HG03039 (cell line): ENCODE results near the gene EVI5.
A peak's percentile ranks its signal among the peaks of the same experiment; 100 is the strongest.

Experiments used
- ATAC-seq: cut with Tn5 transposase; IDR thresholded peaks from one replicate; pipeline ENCODE4 v1.9.1; 2021; ENCODE audit warnings: mild to moderate bottlenecking, moderate library complexity; ENCODE audit not compliant: unreplicated experiment

The EVI5 gene

DNA sequence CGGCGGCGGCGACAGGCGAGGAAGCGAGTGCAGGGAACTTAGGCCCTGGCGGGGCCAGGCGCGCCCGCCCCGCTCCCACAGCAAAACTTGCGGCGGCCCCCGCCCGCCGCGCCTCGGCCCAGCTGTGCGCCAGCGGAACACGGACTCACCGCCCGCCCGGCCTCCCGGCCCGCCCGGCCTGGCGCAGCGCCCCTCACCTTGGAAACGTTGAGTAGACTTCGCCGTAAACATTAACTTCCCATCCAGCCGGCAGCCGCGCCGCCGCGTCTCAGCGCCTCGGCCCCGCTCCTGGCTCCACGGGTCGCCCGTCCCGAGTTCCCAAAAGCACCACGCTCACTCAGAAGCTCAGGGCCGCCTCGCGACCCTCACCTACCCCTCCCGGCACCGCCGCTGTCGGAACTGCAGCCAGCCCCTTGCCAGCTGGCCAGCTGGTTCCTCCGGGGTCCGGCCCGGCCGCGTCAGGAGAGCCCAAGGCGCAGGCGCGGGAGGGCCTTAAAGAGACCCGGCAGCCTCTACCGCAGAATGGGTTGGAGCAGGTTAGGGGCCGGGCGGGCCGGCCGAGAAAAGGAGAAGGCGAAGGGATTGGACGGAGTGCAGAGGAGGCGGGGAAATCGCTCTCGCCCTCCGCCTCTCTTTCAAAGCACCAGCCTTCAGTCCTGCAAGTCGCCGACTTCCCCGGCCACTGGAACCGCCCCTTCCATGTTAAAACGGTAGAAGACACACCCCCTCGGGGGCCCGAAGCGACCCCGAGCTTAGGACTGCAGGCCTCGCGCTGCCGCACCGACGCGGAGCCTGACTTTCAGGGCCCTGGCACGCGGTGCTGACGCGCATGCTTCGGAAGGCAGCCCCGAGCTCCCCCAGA lies at the start of gene EVI5:
Gene EVI5, minus strand, starts transcription at position 470 of the 862 bp plus-strand sequence. CDS start 48,562 bp downstream, outside the sequence.
- ATAC-seq: peak; percentile 93

DNA sequence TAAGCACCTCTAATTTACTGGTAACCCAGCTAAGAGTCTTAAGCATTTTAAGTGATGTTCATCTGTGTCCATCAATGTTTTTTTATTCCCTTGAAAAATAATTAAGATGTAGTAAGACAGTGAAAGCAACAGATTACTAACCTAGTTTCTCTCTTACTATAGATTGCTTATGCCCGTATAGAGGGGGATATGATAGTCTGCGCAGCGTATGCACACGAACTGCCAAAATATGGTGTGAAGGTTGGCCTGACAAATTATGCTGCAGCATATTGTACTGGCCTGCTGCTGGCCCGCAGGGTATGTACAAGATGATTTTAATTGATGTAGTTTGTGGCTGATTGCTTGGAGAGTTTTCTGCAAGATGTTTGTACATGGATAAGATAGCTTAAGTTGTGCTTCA lies 49.7 kb upstream of the EVI5 start:
- ATAC-seq: no peak

DNA sequence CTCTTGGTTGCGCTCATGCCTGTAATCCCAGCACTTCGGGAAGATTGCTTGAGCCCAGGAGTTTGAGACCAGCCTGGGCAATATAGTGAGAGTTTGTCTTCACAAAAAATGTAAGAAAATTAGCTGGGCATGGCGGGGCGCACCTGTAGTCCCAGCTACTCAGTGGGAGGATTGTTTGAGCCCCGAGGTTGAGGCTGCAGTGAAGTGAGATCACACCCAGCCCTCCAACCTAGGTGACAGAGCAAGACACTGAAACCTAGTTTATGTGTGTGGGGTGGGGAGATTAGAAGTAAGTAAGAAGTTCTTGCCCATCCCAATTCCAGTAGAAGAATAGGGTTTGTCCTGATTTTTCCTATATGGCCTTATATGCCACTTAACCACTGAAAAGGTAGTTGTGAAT lies 48.9 kb upstream of the EVI5 start:
- ATAC-seq: no peak

DNA sequence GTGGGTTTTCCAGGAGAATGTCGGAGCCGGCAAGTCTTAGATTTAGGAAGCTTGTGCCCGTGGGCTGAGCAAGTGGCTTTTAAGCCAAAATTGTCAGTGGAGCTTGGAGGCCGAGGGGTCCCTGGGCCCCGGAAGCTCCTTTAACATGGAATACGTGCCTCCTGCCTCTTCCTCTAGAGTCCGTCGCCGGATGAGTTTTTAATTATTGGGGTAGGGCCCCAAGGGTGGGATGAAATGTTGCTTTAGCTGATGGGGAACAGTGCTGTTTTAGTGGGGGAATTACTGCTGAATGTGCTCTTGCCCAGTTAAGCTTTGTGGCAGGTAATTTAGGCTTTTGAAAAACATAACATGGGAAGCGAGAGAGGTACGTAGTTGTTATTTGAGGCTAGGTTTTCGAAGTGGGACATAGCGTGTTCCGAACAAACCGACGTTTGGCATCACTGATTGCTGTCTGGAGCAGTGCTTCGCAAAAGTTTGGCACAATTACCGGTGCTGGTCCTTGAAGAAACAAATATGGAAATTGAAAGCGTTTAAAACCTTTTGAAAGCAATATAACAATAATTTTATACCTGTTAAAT lies 47.7 kb upstream of the EVI5 start:
- ATAC-seq: no peak

DNA sequence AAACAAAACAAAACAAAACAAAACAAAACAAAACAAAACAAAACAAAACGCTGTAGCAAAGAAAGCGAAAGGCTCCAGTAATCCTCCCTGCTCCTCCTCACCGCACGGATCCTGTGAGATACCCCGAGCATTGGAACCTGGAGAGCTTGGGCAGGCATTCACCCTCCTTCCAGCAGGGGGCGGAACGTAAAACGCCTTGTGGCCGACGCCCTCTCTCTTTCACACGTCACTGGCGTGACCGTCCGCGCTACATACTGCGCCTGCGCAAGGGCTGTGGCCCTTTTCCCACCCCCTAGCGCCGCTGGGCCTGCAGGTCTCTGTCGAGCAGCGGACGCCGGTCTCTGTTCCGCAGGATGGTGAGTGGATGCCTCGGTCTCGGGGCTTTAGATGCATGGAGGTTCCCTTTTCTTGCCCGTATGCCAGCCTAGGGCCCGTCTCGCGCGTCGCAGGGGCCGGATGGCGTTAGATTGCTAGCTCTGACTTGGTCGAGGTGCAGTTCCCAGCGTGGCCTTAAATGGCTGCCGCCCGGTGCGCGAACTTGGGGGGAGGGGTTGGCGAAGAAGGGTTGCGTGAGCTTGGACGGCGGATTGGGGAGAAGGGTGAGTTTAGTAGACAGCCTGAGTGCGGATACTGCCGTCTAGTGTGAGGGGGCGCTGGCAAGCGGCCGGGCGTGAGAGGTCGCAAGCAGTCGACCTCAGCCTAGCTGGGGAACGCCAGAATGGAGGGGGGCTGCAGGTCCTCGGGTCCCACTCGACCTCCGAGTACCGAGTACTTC lies 47.0 kb upstream of the EVI5 start, which contains the start of gene RPL5:
Gene RPL5, plus strand, starts transcription at position 279 of the 775 bp plus-strand sequence. Its CDS starts 75 bp downstream, at position 354.
- peak; percentile 90 for ATAC-seq

GRCh38 chr1:92831368-92831761 lies 46.5 kb upstream of the EVI5 start:
- no peak for ATAC-seq

DNA sequence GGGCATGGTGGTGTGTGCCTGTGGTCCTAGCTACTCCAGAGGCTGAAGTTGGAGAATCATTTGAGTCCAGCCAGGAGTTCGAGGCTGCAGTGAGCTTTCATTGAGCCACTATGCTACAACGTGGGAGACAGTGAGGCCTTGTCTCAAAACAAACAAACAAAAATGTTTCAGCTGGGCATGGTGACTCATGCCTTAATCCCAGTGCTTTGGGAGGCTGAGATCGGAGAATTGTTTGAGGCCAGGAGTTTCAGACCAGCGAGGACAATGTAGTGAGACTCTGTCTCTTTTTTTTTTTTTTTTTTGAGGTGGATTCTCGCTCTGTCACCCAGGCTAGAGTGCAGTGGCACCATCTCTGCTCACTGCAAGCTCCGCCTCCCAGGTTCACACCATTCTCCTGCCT lies 41.9 kb upstream of the EVI5 start:
- ATAC-seq: no peak

DNA sequence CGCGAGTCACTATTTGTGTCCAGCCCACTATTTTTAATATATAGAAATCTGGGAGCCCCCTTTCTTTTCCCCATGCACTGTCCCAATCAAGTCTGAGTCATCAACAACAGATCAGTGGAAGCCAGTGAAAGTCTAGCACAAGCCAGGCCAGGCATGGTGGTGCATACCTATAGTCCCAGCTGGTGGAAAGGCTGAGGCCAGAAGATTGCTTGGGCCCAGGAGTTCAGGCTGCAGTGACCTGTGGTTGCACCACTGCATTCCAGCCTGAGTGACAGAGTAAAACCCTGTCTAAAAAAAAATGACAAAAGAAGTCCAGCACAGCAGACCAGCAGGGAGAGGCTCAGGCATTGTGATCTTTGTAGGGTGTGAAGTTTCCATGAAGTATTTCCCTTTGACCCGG lies 38.0 kb upstream of the EVI5 start:
- no peak for ATAC-seq

- ATAC-seq: no peak
These were observed 35.6 kb upstream of the EVI5 start for GRCh38 chr1:92820551-92820950.

DNA sequence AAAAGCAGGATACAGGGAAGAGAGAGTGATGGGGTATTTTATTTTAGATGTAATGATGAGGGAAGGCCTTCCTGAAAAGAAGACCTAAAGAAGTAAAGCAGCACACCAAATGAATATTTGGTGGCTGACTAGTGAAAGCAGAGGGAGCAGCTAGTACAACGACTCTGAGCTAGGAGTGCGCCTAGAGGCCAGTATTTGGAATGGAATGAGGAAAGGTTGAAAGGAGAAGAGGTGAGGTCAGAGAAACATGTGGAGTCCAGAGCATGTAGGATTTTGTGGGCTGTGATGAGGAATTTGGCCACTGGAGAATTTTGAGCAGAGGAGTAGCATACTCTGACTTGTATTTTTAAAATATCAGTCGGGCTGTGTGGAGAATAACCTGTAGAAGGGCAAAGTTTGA lies 35.1 kb upstream of the EVI5 start:
- ATAC-seq: no peak

- peak; percentile 56 for ATAC-seq
These were observed 33.3 kb upstream of the EVI5 start for GRCh38 chr1:92817986-92818764.

DNA sequence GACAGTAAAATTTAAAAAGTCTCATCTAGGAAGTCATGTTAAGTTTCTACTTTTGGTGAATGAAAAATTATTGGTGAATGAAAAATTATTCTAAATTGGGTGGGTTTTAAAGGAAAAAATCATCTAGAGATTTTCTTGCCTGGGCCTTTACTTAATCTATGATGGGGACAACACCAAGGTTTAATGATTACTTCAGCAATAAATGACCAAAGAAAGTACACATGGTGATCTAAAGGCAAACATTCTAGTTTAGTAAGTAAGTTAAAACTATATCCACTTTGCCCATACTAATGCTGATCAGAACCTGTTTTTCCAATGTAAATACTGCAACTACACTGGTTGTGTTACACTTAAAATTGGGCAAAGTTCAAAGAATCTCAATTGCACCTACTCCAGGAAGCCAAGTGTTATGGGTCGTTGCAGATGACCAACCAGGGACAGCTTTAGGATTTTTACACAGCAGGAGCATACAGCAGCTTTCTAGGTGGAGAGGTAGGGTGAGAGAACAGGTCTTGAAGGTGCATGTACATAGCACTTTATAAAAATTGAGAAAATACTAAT lies 32.3 kb upstream of the EVI5 start:
- ATAC-seq: no peak

GRCh38 chr1:92816732-92817131 lies 31.8 kb upstream of the EVI5 start:
- no peak for ATAC-seq

GRCh38 chr1:92808381-92808780 lies 23.5 kb upstream of the EVI5 start:
- no peak for ATAC-seq

- no peak for ATAC-seq
These were observed 20.3 kb upstream of the EVI5 start for GRCh38 chr1:92805216-92805615.

DNA sequence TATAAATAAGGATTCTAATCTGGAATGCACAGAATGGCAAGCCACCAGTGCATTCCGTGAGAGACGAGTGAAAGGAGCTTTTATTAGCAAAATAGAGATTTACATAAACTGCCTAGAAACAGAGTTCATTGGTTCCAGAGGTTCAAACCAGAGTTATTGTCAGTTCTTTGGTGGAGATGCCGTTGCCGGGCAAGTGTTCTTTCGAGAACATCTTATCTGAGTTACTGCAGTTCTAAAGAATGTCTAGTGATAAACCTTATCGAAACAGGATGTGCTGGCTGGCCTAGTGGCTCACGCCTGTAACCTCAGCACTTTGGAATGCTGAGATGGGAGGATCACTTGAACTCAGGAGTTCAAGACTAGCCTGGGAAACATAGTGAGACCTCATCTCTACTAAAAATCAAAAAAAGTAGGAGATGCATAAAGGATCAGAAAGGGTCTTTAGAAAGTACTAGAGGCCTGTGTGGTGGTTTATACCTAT lies 19.9 kb upstream of the EVI5 start:
- ATAC-seq: no peak

GRCh38 chr1:92803140-92803887 lies 18.4 kb upstream of the EVI5 start:
- ATAC-seq: no peak

DNA sequence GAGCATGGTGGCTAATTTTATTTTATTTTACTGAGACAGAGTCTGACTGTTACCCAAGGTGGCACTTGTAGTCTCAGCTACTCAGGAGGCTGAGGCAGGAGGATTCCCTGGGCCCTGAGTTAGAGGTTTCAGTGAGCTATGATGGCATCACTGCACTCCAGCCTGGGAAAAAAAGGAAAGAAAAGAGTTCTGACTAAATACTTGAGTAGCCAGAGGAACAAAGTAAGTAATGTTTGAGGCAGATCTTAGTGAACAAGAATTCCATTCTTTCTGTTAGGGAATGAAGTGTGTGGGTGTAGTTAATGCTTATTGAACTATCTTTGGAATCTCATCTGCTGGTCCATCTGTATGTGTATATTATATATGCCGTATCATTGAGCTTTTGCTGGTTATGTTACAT lies 13.1 kb upstream of the EVI5 start:
- no peak for ATAC-seq

- ATAC-seq: no peak
These were observed 12.4 kb upstream of the EVI5 start for GRCh38 chr1:92797297-92797696.

- ATAC-seq: no peak
These were observed 10.3 kb upstream of the EVI5 start for GRCh38 chr1:92795166-92795565.
